Measurements from ENCODE around the gene ZNF573.
"Not testable (repeated sequence)": the region's sequence is repeated elsewhere in the genome, so short reads cannot be mapped to it uniquely, and the experiment has no call there.

ZNF573 gene

DNA sequence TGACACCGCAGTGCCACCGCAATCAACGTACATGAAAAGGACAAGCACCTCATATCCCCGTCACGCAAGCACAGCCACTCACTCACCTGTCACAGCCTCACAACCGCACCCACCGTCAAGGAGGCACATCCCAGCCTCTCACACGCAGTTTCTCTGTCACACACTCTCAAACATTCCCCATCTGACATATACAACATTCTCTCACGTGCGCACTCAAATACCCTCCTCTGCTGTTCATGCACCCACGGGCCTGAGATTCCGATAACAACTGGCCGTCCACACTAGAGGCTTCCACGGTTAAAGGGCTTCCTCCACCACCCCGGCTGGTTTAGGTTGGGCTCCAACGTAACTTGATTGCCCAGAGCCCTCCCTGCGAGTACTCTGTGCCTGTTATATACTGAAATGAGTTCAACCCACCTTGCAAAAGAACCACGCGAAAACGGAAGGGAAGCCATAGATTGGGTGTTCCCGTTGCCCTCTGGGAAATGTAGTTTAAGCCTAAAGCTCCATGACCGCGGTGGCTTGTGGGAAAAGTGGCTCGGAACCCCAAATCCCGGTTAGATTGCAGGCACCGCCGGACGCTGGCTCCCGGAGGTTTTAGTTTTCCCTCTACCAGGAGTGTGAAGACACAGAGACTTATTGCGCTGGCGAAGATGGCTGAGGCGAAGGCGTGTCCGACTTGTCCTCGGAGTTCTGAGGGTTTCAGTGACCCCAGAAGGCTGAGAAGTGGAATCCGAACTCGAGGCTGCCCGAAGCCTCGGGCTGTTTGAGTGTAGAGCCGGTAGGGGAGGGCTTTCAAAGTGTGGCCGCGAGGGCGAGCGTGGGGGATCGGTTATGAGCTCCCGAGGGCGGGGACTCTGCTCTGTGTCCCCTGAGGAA, at the start of gene ZNF573:
ZNF573 (minus strand) TSS at position 460 of the 879 bp plus-strand sequence. CDS start 5,857 bp downstream, outside the sequence.
- DNase-seq = peak; percentile 89

GRCh38 chr19:37817180-37817981, 38.0 kb upstream of the ZNF573 start:
- peak; percentile 88 for DNase-seq

DNA sequence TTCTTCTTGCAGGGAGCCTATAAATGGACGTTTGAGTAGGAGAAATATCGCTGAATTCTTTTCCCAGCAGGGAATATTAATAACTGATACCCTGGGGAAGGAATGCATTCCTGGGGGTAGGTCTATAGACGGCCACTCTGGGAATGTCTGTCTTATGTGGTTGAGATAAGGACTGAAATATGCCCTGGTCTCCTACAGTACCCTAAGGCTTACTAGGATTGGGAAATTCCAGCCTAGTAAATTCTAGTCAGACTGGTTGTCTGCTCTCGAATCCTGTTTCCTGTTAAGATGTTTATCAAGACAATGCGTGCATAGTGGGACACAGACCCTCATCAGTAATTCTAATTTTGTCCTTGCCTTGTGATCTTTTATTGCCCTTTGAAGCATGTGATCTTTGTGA, 36.2 kb upstream of the ZNF573 start:
- DNase-seq = not testable (repeated sequence)

GRCh38 chr19:37813340-37813739, 34.0 kb upstream of the ZNF573 start:
- no peak for DNase-seq

DNA sequence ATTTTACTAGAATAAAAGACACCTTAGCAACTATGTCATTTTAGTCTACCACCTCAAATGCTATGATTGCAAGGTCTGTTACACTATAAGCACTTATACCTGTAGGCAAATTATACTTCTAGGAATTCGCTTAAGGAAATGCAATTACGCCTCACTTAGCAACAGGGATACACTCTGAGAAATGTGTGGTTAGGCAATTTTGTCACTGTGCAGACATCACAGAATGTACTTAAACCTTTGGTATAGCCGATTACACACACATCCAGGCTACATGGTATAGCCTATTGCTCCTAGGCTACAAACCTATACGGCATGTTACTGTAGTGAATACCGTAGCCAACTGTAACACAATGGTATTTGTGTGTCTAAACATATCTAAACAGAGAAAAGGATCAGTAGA, 30.0 kb upstream of the ZNF573 start:
- no peak for DNase-seq

- no peak for DNase-seq
These were observed 24.0 kb upstream of the ZNF573 start for GRCh38 chr19:37803249-37803840.

DNA sequence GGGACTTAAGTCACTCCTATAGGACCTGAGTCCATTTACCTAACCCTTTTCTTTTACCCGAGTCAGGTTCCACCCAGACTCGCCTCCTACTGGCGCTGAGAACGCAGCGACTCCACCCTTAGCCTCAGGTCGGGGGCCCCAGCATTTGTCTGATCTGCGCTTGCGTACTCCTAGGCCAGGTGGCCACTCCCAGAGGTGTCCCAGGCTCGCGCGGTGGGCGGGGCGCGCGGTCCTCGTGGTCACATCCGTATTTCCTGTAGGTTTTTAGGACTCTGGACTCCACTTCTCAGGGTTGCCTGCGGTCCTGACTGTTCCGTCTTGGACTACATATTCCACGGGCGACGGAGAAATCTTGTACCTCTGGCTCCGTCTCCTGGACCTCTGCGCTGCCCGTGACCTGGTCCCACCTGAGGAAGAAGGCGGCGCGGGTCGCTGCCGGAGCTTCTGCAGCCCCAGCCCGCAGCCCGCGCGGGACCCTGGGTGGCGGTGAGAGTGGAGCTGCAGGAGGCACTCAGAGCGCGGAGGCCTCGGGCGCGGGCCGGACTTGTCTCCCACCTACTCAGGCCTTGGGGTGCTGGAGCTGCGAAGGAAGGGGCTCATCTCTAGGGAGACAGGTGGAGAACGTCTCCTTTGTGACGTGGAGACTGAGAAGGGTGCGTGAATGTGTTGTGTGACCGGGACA, 11.0 kb upstream of the ZNF573 start:
- no peak for DNase-seq

GRCh38 chr19:37778613-37779126, 716 bp downstream of the ZNF573 start:
- DNase-seq = no peak

DNA sequence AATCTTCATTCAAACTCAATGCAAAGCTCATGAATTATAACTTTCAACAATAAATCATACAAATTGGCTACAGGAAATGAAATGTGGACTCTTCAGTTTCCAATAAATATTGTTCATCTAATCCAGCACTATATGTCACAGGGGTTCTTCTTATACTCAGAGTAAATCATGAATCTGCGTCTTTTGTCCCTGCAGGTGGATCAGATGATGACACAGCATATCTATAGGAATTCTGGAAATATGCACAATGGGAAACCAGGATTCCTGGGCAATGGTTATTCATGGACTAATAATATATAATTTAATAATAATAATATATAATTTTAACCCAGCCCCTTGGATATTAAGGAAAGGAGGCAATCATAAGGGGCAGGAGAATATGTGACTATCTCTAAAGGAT, 8.4 kb downstream of the ZNF573 start:
- no peak for DNase-seq

DNA sequence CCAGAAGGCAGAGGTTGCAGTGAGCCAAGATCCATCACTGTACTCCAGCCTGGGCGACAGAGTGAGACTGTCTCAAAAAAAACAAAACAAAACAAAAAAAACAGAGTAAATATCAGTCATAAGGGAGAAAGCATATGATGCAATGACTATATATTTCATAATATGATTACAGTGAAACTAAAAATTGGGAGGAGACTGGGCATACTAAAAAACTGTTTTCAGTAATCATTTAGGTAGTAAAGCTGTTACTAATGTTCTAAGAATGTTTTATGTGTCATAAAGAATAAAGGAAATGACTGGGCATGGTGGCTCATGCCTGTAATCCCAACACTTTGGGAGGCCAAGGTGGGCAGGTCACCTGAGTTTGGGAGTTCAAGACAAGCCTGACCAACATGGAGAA, 15.9 kb downstream of the ZNF573 start:
- DNase-seq = no peak

DNA sequence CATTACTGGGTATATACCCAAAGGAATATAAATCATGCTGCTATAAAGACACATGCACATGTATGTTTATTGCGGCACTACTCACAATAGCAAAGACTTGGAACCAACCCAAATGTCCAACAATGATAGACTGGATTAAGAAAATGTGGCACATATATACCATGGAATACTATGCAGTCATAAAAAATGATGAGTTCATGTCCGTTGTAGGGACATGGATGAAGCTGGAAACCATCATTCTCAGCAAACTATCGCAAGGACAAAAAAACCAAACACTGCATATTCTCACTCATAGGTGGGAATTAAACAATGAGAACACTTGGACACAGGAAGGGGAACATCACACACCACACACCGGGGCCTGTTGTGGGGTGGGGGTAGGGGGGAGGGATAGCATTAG, 21.7 kb downstream of the ZNF573 start:
- DNase-seq = not testable (repeated sequence)

- DNase-seq = no peak
These were observed 41.0 kb downstream of the ZNF573 start for GRCh38 chr19:37738371-37738770.

GRCh38 chr19:37725181-37725580, 54.2 kb downstream of the ZNF573 start:
- DNase-seq = no peak

DNA sequence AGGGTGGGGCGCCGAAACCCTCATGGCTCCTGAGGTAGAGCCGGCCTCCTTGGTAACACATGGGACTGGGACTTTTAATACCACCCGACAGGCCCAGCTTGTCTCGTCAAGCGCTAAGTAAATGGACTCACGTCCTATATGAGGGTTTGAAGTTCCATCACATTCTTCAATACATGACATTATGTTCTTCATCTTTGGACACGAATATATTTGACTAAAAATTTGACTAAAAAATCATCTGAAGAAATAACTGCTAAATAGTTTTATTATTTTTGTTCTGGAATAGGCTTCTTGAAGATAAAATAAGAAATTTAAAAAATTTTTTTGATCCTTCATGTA, 59.5 kb downstream of the ZNF573 start:
- DNase-seq = no peak

- DNase-seq = peak; percentile 93
These were observed 60.1 kb downstream of the ZNF573 start, which contains the start of gene ZNF607 for GRCh38 chr19:37719111-37719926. ZNF607 (minus strand) TSS chr19:37719761; CDS start chr19:37711618, 8,143 bp downstream.

GRCh38 chr19:37718304-37718703, 61.1 kb downstream of the ZNF573 start:
- DNase-seq = no peak

GRCh38 chr19:37716140-37716539, 63.2 kb downstream of the ZNF573 start:
- DNase-seq = no peak

DNA sequence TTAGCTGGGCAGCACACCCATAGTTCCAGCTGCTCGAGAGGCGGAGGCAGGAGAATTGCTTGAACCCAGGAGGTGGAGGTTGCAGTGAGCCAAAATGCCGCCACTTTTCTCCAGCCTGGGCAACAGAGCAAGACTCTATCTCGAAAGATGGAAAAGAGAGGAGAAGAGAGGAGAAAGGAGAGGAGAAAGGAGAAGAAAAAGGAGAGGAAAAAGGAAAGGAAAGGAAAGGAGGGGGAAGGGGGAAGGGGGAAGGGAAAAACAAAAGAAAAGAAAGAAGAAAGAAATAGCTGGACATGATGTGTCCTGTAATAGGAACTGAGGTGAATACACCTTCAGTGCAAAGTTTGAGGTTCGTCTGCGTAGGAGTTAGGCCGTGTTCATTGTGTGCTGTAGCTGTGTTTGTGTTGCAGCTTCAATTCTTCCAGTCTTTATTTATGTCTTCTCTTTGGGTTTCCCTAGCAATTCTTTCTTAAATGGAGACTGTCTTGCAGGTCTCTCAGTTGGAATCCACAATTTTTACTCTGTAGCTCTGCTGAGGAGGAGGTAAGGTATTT, 73.3 kb downstream of the ZNF573 start:
- no peak for DNase-seq

DNA sequence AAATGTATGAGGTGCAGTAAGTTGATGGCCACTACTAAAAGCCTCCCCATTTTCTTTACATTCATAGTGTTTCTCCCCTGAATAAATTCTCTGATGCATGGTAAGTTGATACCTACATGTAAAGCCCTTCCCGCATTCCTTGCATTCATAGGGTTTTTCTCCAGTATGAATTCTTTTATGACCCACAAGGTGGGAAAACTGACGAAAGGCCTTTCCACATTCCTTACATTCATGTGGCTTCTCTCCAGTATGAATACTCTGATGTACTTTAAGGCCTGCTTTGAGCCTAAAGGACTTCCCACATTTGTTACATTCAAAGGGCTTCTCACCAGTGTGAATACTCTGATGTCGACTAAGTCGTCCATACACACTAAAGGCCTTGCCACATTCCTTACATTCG, 80.3 kb downstream of the ZNF573 start:
- no peak for DNase-seq

GRCh38 chr19:37698216-37698615, 81.2 kb downstream of the ZNF573 start:
- no peak for DNase-seq

GRCh38 chr19:37695144-37695899, 84.1 kb downstream of the ZNF573 start:
- DNase-seq = no peak
